ENCODE measurements around the gene ELAPOR2. TPM values are rescaled to one million over a fixed set of nuclear protein-coding genes. Genes with fewer than 3 reads are reported as not detected.

The ELAPOR2 gene, protein sequence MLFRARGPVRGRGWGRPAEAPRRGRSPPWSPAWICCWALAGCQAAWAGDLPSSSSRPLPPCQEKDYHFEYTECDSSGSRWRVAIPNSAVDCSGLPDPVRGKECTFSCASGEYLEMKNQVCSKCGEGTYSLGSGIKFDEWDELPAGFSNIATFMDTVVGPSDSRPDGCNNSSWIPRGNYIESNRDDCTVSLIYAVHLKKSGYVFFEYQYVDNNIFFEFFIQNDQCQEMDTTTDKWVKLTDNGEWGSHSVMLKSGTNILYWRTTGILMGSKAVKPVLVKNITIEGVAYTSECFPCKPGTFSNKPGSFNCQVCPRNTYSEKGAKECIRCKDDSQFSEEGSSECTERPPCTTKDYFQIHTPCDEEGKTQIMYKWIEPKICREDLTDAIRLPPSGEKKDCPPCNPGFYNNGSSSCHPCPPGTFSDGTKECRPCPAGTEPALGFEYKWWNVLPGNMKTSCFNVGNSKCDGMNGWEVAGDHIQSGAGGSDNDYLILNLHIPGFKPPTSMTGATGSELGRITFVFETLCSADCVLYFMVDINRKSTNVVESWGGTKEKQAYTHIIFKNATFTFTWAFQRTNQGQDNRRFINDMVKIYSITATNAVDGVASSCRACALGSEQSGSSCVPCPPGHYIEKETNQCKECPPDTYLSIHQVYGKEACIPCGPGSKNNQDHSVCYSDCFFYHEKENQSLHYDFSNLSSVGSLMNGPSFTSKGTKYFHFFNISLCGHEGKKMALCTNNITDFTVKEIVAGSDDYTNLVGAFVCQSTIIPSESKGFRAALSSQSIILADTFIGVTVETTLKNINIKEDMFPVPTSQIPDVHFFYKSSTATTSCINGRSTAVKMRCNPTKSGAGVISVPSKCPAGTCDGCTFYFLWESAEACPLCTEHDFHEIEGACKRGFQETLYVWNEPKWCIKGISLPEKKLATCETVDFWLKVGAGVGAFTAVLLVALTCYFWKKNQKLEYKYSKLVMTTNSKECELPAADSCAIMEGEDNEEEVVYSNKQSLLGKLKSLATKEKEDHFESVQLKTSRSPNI
- polyA plus RNA-seq (1.7 to 3.3 TPM (median 1.8 TPM) in 3 replicates), polyA minus RNA-seq (3.6 to 5.1 TPM (median 3.6 TPM) in 3 replicates)
- polyA plus RNA-seq (2011; ENCODE audit: low read depth) = 1.5 TPM
- polyA plus RNA-seq (2011; cell fraction: cytosol; rRNA removed) = 1.2 and 2.0 TPM in 2 replicates
- 3.3 and 4.0 TPM in 2 replicates for polyA plus RNA-seq (2011; cell fraction: nucleus; rRNA removed)
- 1.0 and 1.1 TPM in 2 replicates for polyA plus RNA-seq (2012; ENCODE audit: low replicate concordance)
- 3.5 TPM for polyA minus RNA-seq (2011; cell fraction: cytosol; rRNA and poly(A)+ RNA removed)
- 2.2 and 5.0 TPM in 2 replicates for polyA minus RNA-seq (2011; cell fraction: nucleus; rRNA and poly(A)+ RNA removed)

GRCh38 chr7:87059525-87060287 lies at the start of gene ELAPOR2:
ELAPOR2 (minus strand) TSS chr7:87059654; CDS start chr7:87059513, 141 bp downstream.
- Histone ChIP-seq H3K27me3 (ENCODE audit: control insufficient read depth, extremely low read depth, insufficient read depth, low read length) (peaks cover 5% of the 10 kb centered on the region), H3K9me3 (ENCODE audit: control insufficient read depth, low read depth, low read length) (no peaks in the 10 kb centered on the region), H3K4me2 (ENCODE audit: control insufficient read depth, extremely low read depth, insufficient read depth, low read depth, low read length) (peak within 1 kb of the TSS; percentile 90), H3K36me3 (ENCODE audit: control insufficient read depth in 2 of 2, extremely low read depth in 1 of 2, insufficient read depth in 2 of 2, low read length in 2 of 2) (no peaks in the 10 kb centered on the region), H3K27ac (ENCODE audit: control insufficient read depth, insufficient read depth, low read length) (no peak within 1 kb of the TSS), H4K20me1 (ENCODE audit: control insufficient read depth, extremely low read depth, insufficient read depth, low read length) (no peaks in the 10 kb centered on the region), H3K9ac (ENCODE audit: control insufficient read depth, extremely low read depth, insufficient read depth, low read length) (peak within 1 kb of the TSS; percentile 33), H3K4me3 (ENCODE audit: control insufficient read depth in 2 of 3, extremely low read depth in 1 of 3, insufficient read depth in 2 of 3, low read depth in 1 of 3, low read length in 3 of 3) (peak within 1 kb of the TSS; percentile 22 to 56 (median 35)), H3K79me2 (ENCODE audit: control insufficient read depth, insufficient read depth, low read length) (no peaks in the 10 kb centered on the region), H3K9me1 (ENCODE audit: control insufficient read depth, extremely low read depth, insufficient read depth, low read length) (no peaks in the 10 kb centered on the region), H2AFZ (ENCODE audit: control insufficient read depth, low read length) (peak within 1 kb of the TSS; percentile 56), H3K4me1 (ENCODE audit: control insufficient read depth, extremely low read depth, insufficient read depth, low read length) (peaks cover 5% of the 10 kb centered on the region)
- TF ChIP-seq EZH2 (IDR thresholded peaks at IDR 0.05; ENCODE audit: low read length) = no peak
- TF ChIP-seq, protein P1, sequence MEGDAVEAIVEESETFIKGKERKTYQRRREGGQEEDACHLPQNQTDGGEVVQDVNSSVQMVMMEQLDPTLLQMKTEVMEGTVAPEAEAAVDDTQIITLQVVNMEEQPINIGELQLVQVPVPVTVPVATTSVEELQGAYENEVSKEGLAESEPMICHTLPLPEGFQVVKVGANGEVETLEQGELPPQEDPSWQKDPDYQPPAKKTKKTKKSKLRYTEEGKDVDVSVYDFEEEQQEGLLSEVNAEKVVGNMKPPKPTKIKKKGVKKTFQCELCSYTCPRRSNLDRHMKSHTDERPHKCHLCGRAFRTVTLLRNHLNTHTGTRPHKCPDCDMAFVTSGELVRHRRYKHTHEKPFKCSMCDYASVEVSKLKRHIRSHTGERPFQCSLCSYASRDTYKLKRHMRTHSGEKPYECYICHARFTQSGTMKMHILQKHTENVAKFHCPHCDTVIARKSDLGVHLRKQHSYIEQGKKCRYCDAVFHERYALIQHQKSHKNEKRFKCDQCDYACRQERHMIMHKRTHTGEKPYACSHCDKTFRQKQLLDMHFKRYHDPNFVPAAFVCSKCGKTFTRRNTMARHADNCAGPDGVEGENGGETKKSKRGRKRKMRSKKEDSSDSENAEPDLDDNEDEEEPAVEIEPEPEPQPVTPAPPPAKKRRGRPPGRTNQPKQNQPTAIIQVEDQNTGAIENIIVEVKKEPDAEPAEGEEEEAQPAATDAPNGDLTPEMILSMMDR (optimal IDR thresholded peaks at IDR 0.05 in 1 of 3, IDR thresholded peaks at IDR 0.05 in 1 of 3, conservative IDR thresholded peaks at IDR 0.05 in 1 of 3; ENCODE audit: extremely low read depth in 1 of 3, insufficient read depth in 2 of 3, low read length in 3 of 3) = peak in 1 of 3 experiments; percentile 19
- FAIRE-seq (no peak), DNase-seq (ENCODE audit: low read depth, low spot score) (no peak)
- dilution Hi-C loops (cut with MboI; ENCODE audit: extremely low pct_ligation_motif_present, low sequenced_read_pairs) = no loop called here

All from keratinocyte (primary cell).